HEK293 (cell line): Measurements from ENCODE around the gene GMDS.

Source experiments
- BCL11B ChIP-seq: fragments of 450-650 bp; formaldehyde crosslinking; IDR thresholded peaks from 2 replicates; pipeline ENCODE4 v1.5.1; 2016; ENCODE audit warnings: low read depth, missing biosample characterization, missing genetic modification characterization
- FEZF1 ChIP-seq: fragments of 450-650 bp; formaldehyde crosslinking; IDR thresholded peaks from 2 replicates; pipeline ENCODE4 v1.5.1; 2016; ENCODE audit warnings: missing biosample characterization, missing genetic modification characterization
- GLI4 ChIP-seq: fragments of 450-650 bp; formaldehyde crosslinking; IDR thresholded peaks from 2 replicates; pipeline ENCODE4 v1.5.1; 2016; ENCODE audit warnings: missing biosample characterization, missing genetic modification characterization
- KLF7 ChIP-seq: fragments of 450-650 bp; formaldehyde crosslinking; IDR thresholded peaks from 2 replicates; pipeline ENCODE4 v1.5.1; 2016; ENCODE audit warnings: missing biosample characterization, missing genetic modification characterization, borderline replicate concordance
- OVOL3 ChIP-seq: fragments of 450-650 bp; formaldehyde crosslinking; IDR thresholded peaks from 2 replicates; pipeline ENCODE4 v1.5.1; 2016; ENCODE audit warnings: missing biosample characterization, missing genetic modification characterization
- SCRT1 ChIP-seq: fragments of 450-650 bp; formaldehyde crosslinking; IDR thresholded peaks from 2 replicates; pipeline ENCODE4 v1.5.1; 2016; ENCODE audit warnings: missing biosample characterization, missing genetic modification characterization, borderline replicate concordance
- SCRT2 ChIP-seq: fragments of 450-650 bp; formaldehyde crosslinking; IDR thresholded peaks from 2 replicates; pipeline ENCODE4 v1.5.1; 2016; ENCODE audit warnings: missing biosample characterization, missing genetic modification characterization
- ZEB2 ChIP-seq: fragments of 450-650 bp; formaldehyde crosslinking; IDR thresholded peaks from 2 replicates; pipeline ENCODE4 v1.5.1; 2016; ENCODE audit warnings: missing biosample characterization, missing genetic modification characterization
- ZNF133 ChIP-seq: fragments of 450-650 bp; formaldehyde crosslinking; IDR thresholded peaks from 2 replicates; pipeline ENCODE4 v1.5.1; 2016; ENCODE audit warnings: missing biosample characterization, missing genetic modification characterization
- ZNF18 ChIP-seq: fragments of 450-650 bp; formaldehyde crosslinking; IDR thresholded peaks from 2 replicates; pipeline ENCODE4 v1.5.1; 2016; ENCODE audit warnings: missing biosample characterization, missing genetic modification characterization
- ZNF202 ChIP-seq: fragments of 450-650 bp; formaldehyde crosslinking; IDR thresholded peaks from 2 replicates; pipeline ENCODE4 v1.5.1; 2016; ENCODE audit warnings: missing biosample characterization, missing genetic modification characterization, borderline replicate concordance
- ZNF266 ChIP-seq: fragments of 450-650 bp; formaldehyde crosslinking; IDR thresholded peaks from 2 replicates; pipeline ENCODE4 v1.5.1; 2016; ENCODE audit warnings: missing biosample characterization, missing genetic modification characterization, low read depth
- ZNF341 ChIP-seq: fragments of 450-650 bp; formaldehyde crosslinking; IDR thresholded peaks from 2 replicates; pipeline ENCODE4; 2016; ENCODE audit warnings: low read depth, missing biosample characterization, missing genetic modification characterization
- ZNF404 ChIP-seq: fragments of 450-650 bp; formaldehyde crosslinking; IDR thresholded peaks from 2 replicates; pipeline ENCODE4 v1.5.1; 2017; ENCODE audit warnings: missing biosample characterization, missing genetic modification characterization
- ZNF513 ChIP-seq: fragments of 450-650 bp; IDR thresholded peaks from 2 replicates; pipeline ENCODE4 v1.5.1; 2018; ENCODE audit warnings: missing biosample characterization, missing genetic modification characterization
- ZNF549 ChIP-seq: fragments of 450-650 bp; IDR thresholded peaks from 2 replicates; pipeline ENCODE4 v1.5.1; 2018; ENCODE audit warnings: missing biosample characterization, missing genetic modification characterization, mild to moderate bottlenecking, inconsistent platforms, moderate library complexity
- ZNF558 ChIP-seq: fragments of 450-650 bp; formaldehyde crosslinking; IDR thresholded peaks from 2 replicates; pipeline ENCODE4 v1.5.1; 2016; ENCODE audit warnings: missing biosample characterization, missing genetic modification characterization
- ZNF747 ChIP-seq: fragments of 450-650 bp; formaldehyde crosslinking; IDR thresholded peaks from 2 replicates; pipeline ENCODE4 v1.5.1; 2016; ENCODE audit warnings: missing biosample characterization, missing genetic modification characterization
- ZNF76 ChIP-seq: fragments of 450-650 bp; formaldehyde crosslinking; IDR thresholded peaks from 2 replicates; pipeline ENCODE4; 2016; ENCODE audit warnings: low read depth, missing biosample characterization, missing genetic modification characterization, borderline replicate concordance
- ZSCAN30 ChIP-seq: fragments of 450-650 bp; IDR thresholded peaks from 2 replicates; pipeline ENCODE4 v1.5.1; 2018; ENCODE audit warnings: missing biosample characterization, mild to moderate bottlenecking, missing genetic modification characterization, moderate library complexity
- ZXDB ChIP-seq: fragments of 450-650 bp; formaldehyde crosslinking; IDR thresholded peaks from 2 replicates; pipeline ENCODE4 v1.5.1; 2016; ENCODE audit warnings: missing biosample characterization, missing genetic modification characterization
- TF ChIP-seq, protein P1 (sequence below): fragments of 450-650 bp; formaldehyde crosslinking; IDR thresholded peaks from 2 replicates; pipeline ENCODE4 v1.5.1; 2016; ENCODE audit warnings: missing biosample characterization, missing genetic modification characterization, low read depth
- TF ChIP-seq, protein P2 (sequence below): fragments of 450-650 bp; formaldehyde crosslinking; IDR thresholded peaks from 2 replicates; pipeline ENCODE4 v1.5.1; 2017; ENCODE audit warnings: missing biosample characterization, mild to moderate bottlenecking, missing genetic modification characterization, moderate library complexity
- TF ChIP-seq, protein P3 (sequence below): fragments of 450-650 bp; formaldehyde crosslinking; IDR thresholded peaks from 2 replicates; pipeline ENCODE4 v1.5.1; 2016; ENCODE audit warnings: missing biosample characterization, missing genetic modification characterization, borderline replicate concordance
- TF ChIP-seq, protein P4 (sequence below): fragments of 450-650 bp; formaldehyde crosslinking; IDR thresholded peaks from 2 replicates; pipeline ENCODE4 v1.5.1; 2016; ENCODE audit warnings: missing biosample characterization, missing genetic modification characterization

Gene GMDS

GRCh38 chr6:1809291-1809988 lies 436.0 kb downstream of the GMDS start (continued):
- TF ChIP-seq, protein P1, sequence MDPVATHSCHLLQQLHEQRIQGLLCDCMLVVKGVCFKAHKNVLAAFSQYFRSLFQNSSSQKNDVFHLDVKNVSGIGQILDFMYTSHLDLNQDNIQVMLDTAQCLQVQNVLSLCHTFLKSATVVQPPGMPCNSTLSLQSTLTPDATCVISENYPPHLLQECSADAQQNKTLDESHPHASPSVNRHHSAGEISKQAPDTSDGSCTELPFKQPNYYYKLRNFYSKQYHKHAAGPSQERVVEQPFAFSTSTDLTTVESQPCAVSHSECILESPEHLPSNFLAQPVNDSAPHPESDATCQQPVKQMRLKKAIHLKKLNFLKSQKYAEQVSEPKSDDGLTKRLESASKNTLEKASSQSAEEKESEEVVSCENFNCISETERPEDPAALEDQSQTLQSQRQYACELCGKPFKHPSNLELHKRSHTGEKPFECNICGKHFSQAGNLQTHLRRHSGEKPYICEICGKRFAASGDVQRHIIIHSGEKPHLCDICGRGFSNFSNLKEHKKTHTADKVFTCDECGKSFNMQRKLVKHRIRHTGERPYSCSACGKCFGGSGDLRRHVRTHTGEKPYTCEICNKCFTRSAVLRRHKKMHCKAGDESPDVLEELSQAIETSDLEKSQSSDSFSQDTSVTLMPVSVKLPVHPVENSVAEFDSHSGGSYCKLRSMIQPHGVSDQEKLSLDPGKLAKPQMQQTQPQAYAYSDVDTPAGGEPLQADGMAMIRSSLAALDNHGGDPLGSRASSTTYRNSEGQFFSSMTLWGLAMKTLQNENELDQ (tag by site-specific recombination): no peak
- TF ChIP-seq, protein P2, sequence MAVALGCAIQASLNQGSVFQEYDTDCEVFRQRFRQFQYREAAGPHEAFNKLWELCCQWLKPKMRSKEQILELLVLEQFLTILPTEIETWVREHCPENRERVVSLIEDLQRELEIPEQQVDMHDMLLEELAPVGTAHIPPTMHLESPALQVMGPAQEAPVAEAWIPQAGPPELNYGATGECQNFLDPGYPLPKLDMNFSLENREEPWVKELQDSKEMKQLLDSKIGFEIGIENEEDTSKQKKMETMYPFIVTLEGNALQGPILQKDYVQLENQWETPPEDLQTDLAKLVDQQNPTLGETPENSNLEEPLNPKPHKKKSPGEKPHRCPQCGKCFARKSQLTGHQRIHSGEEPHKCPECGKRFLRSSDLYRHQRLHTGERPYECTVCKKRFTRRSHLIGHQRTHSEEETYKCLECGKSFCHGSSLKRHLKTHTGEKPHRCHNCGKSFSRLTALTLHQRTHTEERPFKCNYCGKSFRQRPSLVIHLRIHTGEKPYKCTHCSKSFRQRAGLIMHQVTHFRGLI (tag by site-specific recombination): no peak
- TF ChIP-seq ZNF558 (tag by site-specific recombination): peak; percentile 41; the same call in 1 of the 2 replicates
- TF ChIP-seq ZNF266 (tag by site-specific recombination): no peak
- TF ChIP-seq OVOL3 (tag by site-specific recombination): no peak
- TF ChIP-seq SCRT2 (tag by site-specific recombination): no peak
- TF ChIP-seq, protein P3, sequence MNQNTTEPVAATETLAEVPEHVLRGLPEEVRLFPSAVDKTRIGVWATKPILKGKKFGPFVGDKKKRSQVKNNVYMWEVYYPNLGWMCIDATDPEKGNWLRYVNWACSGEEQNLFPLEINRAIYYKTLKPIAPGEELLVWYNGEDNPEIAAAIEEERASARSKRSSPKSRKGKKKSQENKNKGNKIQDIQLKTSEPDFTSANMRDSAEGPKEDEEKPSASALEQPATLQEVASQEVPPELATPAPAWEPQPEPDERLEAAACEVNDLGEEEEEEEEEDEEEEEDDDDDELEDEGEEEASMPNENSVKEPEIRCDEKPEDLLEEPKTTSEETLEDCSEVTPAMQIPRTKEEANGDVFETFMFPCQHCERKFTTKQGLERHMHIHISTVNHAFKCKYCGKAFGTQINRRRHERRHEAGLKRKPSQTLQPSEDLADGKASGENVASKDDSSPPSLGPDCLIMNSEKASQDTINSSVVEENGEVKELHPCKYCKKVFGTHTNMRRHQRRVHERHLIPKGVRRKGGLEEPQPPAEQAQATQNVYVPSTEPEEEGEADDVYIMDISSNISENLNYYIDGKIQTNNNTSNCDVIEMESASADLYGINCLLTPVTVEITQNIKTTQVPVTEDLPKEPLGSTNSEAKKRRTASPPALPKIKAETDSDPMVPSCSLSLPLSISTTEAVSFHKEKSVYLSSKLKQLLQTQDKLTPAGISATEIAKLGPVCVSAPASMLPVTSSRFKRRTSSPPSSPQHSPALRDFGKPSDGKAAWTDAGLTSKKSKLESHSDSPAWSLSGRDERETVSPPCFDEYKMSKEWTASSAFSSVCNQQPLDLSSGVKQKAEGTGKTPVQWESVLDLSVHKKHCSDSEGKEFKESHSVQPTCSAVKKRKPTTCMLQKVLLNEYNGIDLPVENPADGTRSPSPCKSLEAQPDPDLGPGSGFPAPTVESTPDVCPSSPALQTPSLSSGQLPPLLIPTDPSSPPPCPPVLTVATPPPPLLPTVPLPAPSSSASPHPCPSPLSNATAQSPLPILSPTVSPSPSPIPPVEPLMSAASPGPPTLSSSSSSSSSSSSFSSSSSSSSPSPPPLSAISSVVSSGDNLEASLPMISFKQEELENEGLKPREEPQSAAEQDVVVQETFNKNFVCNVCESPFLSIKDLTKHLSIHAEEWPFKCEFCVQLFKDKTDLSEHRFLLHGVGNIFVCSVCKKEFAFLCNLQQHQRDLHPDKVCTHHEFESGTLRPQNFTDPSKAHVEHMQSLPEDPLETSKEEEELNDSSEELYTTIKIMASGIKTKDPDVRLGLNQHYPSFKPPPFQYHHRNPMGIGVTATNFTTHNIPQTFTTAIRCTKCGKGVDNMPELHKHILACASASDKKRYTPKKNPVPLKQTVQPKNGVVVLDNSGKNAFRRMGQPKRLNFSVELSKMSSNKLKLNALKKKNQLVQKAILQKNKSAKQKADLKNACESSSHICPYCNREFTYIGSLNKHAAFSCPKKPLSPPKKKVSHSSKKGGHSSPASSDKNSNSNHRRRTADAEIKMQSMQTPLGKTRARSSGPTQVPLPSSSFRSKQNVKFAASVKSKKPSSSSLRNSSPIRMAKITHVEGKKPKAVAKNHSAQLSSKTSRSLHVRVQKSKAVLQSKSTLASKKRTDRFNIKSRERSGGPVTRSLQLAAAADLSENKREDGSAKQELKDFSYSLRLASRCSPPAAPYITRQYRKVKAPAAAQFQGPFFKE (tag by site-specific recombination): no peak
- TF ChIP-seq ZNF747 (tag by site-specific recombination): no peak
- TF ChIP-seq SCRT1 (tag by site-specific recombination): no peak
- 0 out of 2 replicates have a peak, but pooled peaks have one; percentile 14 for TF ChIP-seq ZNF18 (tag by site-specific recombination)
- no peak for TF ChIP-seq GLI4 (tag by site-specific recombination)
- TF ChIP-seq ZNF404 (tag by site-specific recombination): no peak
- TF ChIP-seq ZNF549: no peak
- TF ChIP-seq BCL11B: no peak
- TF ChIP-seq KLF7: no peak
- 0 out of 2 replicates have a peak, but pooled peaks have one; percentile 4 for TF ChIP-seq ZNF341 (tag by site-specific recombination)
- TF ChIP-seq ZNF202 (tag by site-specific recombination): no peak
- TF ChIP-seq FEZF1: peak; percentile 94
- TF ChIP-seq ZXDB: peak; percentile 57
- 0 out of 2 replicates have a peak, but pooled peaks have one; percentile 11 for TF ChIP-seq ZNF76
- TF ChIP-seq ZNF513: no peak; the same call in 1 of the 2 replicates
- TF ChIP-seq, protein P4, sequence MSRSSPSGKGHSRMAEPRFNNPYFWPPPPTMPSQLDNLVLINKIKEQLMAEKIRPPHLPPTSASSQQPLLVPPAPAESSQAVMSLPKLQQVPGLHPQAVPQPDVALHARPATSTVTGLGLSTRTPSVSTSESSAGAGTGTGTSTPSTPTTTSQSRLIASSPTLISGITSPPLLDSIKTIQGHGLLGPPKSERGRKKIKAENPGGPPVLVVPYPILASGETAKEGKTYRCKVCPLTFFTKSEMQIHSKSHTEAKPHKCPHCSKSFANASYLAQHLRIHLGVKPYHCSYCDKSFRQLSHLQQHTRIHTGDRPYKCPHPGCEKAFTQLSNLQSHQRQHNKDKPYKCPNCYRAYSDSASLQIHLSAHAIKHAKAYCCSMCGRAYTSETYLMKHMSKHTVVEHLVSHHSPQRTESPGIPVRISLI (tag by site-specific recombination): peak; percentile 42; the same call in 1 of the 2 replicates
- TF ChIP-seq ZNF133 (tag by site-specific recombination): no peak
- 0 out of 2 replicates have a peak, but pooled peaks have one; percentile 50 for TF ChIP-seq ZSCAN30
- TF ChIP-seq ZEB2: peak; percentile 81
